Measurements from ENCODE around the gene NPPC. TPM values are rescaled to one million over a fixed set of nuclear protein-coding genes. Genes with fewer than 3 reads are reported as not detected.

The NPPC gene
- polyA plus RNA-seq, 1 donor = 0.87 TPM

Other genes starting within 250 kb of the NPPC start
- 1,252 TPM for gene PTMA, start 217.9 kb downstream of the NPPC start, polyA plus RNA-seq
- 16.6 TPM for gene PDE6D, start 145.1 kb downstream of the NPPC start, polyA plus RNA-seq
- 41.9 TPM for gene COPS7B, start 140.0 kb downstream of the NPPC start, polyA plus RNA-seq
- gene DIS3L2, start 35.3 kb upstream of the NPPC start, polyA plus RNA-seq = 23.6 TPM

All from large intestine (tissue), 1 donor.